ENCODE measurements around the gene BOLA1.

BOLA1 gene

DNA sequence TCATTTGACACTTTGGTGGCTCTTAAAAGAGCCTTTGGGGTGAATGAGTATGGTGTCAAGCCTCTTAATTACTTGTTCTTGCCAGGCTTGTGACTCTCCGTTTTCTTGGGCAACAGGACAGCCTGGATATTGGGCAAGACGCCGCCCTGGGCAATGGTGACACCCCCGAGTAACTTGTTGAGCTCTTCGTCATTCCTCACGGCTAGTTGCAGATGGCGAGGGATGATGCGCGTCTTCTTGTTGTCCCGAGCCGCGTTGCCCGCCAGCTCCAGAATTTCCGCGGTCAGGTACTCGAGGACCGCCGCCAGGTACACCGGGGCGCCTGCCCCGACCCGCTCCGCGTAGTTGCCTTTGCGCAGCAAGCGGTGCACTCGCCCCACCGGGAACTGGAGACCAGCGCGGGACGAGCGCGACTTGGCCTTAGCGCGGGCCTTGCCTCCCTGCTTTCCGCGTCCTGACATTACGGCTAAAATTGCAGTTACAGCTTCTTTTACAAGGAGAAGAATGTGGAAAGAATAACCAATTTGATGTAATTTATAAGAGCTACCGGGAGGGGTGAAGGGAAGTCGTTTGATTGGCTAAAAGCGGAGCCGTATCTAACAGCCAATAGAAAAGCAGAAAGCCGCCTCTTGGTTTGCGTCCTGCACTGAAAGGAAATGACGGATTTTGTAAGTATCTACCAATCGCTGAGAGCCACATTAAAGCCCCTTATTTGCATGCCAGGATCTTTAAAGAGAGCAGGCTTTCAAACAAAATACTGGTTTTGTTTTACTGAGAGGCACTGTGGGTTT is 11.7 kb upstream of the BOLA1 start:
- peak; percentile 44 for DNase-seq

DNA sequence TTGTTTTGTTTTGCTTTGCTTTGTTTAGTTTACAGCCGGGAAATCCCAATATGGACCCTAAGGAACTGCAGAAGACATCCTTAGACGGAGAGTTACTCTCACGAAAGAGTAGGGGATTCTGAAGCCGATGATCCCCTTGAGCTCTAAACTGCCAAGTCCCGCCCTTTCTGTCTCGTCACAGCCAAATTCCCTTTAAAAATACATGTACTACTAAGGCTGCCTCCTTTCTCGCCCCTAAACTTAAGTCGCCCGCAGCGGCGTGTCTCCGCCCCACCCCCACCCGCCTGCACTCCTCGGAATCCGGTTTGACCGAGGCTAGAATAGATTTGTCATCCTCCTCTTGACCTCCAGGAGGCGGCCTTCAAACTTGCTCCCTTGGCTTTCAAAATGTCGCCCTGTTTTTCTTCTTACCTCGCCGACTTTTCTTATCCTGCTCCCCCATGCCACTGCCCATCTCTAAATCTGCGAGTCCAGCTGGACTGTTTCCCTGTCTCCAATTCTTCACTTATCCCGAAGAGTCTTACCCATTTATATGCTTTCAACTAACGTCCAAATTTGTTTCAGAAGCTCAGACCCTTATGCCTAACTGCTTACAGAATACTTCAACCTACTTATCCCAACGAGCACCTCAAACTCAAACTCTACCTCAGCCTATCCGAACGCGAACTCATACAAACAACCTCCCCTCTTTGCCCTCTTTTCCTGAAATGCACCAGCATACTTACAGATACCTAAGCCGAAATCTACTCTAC is 10.9 kb upstream of the BOLA1 start:
- peak; percentile 42 for DNase-seq

DNA sequence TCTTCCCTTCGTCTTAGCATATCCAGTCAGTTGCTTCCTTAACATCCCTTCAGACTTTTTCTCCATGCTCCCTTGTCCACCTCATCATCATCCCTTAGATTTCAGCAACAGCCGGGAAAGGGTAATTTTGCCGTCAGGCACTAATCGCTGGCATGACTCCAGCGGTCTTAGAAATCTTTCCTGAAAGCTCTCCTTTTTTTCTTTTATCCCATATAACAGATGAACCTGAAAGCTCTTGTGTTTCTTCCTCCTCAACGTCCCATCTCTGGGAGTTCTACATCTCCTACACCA is 10.4 kb upstream of the BOLA1 start:
- DNase-seq, result no peak

DNA sequence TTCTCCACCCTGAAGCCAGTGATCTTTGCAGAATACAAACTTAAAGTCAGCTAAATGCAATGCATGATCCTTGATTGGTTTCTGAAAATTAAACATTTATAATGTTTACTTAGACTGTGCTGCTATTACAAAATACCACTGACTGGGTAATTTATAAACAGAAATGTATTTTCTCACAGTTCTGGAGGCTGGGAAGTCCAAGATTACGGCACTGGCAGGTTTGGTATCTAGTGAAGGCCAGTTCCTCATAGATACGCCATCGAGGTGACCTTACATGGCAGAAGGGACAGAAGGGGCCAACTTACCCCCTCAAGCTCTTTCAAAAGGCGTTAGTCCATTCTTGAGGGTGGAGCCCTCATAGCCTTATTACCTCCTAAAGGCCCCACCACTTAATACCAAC is 2.8 kb upstream of the BOLA1 start:
- no peak for DNase-seq

DNA sequence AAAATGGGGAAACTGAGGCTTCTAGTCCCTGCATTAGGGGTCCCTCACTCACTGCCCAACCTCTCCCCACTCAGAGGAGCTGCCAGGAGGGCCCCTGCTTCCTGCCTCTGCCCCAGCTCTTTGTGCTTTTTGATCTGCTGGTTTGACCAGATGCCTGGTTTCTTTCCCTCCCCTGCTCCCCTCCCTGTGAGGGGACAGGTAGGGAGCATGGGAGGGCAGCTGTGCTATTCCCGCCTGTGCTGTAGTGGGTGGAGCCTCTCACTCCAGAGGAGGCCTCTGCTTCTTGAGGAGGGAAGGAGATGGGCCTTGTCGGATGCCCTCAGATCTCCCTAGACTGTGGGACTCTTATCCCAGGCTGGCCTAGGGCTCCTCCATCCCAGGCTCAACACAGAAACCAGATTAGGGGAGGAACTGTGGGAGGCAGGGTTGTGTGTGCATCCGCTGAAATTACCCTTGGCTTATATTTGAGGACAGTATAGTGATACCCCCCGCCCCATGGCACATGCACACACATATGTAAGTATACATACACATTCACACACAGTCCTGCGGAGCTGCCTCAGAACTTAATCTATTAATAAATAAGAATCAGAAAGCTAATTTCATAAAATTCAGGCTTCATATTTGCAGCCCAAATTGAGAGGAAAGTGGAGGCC is 4.6 kb downstream of the BOLA1 start:
- no peak for DNase-seq

DNA sequence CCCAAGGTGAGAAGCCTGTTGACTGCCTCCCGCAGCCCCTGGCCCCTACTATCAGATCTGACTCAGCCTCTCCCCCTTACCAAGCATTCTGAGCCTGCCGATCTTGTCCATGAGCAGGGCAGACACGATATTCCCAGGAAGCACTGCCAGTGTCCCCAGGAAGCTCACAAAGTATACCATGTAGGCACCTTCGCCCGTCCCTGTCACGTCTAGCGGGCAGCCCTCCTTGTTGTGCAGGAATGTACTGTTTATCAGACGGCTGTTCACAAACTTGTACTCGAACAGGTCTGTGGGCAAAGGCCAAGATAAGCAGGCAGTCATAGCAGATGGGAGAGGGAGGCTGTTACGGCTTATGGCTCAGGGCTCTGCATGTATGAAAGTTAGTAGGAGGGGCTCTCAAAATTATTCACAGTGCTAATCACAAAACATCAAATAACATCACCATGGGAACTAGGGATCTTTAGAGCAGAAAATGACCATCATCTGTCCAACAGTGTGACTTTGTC is 7.3 kb downstream of the BOLA1 start:
- no peak for DNase-seq

DNA sequence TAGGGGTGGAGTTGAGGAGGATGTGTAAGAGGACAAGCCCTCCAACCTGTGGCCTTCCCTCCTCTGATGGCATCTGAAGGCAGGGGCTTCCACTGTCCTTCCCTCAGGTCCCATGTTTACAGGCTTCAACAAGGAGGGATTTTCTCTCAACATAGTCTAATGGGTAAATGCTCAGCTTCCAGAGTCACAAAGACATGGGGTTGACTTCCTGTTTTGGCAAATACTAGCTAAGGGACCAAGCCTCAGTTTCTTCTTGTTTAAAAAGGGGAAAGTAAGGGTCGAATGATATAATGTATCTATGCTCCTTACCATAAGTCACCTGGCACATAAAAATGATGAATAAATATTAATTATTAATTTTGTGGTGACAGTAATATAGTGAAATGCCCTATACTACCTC is 15.2 kb downstream of the BOLA1 start:
- DNase-seq, result no peak

DNA sequence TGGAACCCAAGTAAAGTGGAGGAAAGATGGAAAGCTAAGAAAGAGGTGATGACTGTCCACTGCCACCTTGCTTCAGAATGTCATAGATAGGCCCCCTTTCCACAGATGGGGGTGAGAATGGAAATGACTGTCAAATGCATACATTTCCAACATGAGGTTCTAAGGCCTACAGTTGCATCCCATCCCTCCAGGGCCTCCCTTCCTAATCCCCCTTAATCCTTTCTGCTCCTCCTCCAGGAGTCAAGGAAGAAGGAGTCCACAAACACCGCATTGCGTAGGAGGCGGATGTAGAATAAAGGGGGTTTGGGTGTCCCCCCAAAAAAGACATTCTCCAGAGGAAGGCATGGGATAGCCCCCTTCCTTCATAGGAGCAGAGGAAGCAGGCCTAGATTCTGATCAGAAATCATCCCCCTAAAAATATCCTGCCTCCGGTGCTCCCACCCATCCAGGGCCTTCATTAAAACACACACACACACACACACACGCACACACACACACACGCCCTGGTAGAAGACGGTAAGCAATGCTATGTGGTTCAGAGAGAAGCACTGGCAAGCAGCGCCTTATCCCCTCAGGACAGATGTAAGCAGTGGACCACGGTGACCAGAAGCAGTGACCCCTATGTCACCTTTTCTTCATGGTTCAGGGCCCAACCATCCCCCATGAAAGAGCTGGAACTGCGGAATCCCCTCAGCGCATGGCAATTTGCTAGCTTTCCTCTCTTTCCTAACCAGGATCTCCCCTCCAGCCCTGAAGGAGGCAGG is 16.2 kb downstream of the BOLA1 start:
- no peak for DNase-seq

DNA sequence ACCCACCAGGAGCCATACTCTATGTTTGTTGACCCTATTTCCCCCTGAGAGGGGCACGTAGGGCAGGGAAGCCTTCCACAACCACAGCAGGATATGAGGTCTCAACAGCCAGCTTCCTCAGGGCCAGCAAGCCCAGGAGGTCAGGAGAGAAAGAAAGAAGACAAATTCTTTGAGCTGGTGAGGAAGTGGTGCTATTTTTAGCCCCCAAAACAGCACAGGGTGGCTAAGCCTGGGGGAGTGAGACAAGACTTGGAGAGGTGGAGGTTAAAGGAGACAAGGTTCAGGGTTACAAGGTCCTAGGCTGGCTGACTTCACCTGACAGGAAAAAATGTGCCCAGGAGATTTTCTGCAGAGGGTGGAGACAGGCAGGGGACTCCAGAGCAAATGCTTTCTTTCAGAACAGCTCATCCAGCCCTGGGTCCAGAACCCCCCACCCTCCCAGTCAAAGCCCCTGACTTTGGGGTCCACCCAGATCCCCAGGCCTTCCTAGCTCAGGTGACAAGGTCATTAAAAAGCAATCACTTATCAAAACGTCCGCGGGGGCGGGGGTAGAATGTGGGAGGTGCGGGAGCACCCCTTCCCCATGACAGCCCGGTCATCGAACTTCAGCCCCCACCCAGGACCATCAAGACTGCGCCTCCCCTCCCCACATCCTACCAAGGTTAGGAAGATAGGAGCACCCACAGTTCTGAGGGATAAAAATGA is 17.0 kb downstream of the BOLA1 start:
- no peak for DNase-seq

DNA sequence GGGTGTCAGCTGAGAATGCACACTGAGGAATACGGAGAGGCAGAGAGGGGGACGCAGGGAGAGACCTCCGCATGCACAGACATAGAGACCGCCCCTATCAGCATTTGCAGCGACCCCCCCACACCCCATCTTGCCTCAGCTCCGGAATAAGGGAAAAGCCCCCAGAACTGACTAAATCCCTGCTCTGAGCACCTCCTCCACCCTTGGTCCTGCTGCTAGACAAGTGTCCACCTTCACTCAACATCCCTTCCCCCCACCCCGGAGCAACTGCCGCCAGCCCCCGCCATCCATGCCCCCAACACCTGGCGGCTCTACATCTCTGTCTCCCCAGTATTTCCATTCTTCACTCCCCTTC is 17.5 kb downstream of the BOLA1 start:
- DNase-seq, result no peak

DNA sequence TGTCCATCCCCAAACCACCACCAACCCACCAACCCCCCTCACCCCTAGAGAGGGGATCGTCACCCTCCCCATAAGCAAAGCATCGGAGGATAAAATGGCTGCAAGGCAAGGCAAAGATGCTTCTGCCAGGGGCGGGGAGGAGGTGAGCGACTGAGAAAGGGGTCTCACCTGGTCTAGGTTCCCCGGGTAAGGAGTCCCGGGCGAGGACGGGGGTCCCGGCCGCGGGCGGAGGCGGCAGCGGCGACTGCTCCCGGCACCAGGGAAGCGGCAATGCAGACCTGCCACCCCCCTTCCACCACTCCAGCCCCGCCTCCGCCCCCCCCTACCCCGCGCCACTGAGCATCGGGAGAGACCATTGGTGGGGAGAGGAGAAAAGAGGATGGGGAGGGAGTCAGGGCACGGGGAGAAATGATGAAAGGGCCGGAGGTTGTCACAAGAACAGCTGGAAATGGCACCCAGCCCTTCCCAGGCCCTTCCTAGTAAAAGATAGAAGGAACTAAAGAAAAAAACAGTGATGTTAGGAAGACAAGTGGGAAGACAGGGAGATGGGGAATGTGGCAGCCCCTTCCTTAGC is 18.3 kb downstream of the BOLA1 start, which contains the start of gene SV2A:
SV2A (minus strand) TSS at position 274 of the 574 bp plus-strand sequence. CDS start 4,004 bp downstream, outside the sequence.
- peak; percentile 22 for DNase-seq

DNA sequence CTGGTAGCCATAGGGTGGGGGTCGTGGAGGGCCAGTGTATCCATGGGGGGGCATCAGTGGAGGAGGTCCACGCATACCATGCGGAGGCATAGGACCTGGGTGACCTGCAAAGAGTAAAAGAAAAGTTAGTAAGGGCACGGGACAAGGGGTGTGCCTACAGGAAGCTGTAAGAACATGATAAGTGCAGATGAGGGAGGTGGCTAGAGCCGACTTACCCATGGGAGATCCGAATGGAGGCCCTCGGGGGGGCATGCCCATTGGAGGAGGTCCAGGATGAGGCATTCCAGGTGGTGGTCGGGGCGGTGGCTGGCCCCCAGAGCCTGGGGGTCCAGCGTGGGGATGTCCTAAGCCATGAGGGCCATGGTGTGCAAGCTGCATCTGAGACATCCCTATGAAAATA is 24.3 kb downstream of the BOLA1 start:
- DNase-seq, result no peak

DNA sequence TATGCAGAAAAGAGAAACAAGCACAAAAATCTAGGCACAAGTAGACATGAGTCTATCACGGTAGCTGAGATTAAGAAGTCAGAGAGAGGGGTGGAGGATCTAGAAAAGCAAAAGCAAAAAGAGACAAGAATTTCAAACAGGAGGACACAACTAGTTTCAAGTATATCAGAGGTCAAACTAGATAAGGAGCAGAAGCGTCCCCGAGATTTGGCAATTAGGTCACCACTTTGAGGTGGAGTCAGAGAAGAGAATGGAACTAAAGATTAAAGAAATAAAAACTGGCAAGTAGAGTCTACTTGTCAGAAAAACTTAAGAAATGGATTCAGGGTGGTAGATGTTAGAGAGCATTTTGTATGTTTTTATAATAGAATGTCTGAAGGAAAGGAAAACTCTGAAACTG is 26.0 kb downstream of the BOLA1 start:
- DNase-seq, result no peak

DNA sequence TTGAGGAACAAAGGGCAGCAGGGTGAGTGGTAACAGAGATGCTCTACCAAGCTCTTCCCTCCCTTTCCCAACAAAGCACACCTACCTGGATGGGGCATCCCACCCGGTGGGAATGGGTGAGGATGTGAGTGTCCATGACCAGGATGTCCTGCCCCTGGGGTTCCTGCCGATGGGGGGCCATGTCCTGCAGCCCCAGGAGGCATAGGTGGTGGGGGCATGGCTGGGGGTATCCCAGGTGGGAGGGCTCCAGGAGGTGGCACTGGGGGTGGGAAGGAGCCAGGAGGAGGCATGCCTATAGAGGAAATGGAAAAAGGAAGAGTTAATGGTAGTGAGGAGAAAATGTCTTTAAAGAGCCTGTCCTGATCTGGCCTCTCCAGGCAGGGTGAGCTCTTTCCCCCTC is 26.4 kb downstream of the BOLA1 start:
- no peak for DNase-seq

DNA sequence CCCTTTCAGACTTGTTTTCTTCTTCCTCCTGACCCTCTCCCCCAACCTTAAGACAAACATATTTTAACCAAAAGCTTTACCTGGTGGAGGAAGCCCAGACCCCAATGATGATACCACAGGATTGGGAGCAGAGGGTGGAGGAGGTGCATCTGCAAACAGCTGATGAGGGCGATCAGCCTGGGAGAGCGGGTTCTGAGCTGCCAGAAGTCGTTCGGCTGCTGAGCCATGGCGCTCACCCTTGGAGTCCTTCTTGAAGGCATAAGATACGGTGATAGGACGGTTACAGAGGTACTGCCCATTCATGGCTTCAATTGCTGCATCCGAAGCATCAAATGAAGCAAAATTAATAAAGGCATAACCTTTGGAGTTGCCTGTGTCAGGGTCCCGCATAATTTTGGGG is 26.9 kb downstream of the BOLA1 start:
- no peak for DNase-seq

DNA sequence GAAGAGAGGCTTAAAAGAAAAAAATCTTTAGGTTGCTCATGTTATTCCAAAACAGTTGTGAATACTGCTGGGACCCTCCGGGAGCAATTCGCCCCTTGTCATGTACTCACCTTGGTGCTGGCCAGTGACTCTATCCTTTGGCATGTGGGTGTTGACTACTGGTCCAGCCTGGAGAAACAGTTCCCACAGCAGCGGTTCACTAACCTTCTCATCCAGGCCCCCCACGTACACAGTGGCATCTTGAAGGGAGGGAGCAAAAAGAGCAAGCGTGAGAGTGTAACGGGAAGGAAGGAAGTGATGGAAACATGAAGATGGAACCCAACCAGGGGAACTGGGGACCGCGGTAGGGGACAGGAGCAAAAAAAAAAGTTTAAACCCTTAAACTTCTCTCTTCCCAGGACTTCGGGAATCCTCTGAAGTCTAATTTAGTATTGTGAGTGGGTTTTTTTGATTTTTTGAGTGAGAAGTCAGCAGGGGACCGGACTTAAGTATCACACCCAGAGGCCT is 27.7 kb downstream of the BOLA1 start:
- DNase-seq, result no peak

DNA sequence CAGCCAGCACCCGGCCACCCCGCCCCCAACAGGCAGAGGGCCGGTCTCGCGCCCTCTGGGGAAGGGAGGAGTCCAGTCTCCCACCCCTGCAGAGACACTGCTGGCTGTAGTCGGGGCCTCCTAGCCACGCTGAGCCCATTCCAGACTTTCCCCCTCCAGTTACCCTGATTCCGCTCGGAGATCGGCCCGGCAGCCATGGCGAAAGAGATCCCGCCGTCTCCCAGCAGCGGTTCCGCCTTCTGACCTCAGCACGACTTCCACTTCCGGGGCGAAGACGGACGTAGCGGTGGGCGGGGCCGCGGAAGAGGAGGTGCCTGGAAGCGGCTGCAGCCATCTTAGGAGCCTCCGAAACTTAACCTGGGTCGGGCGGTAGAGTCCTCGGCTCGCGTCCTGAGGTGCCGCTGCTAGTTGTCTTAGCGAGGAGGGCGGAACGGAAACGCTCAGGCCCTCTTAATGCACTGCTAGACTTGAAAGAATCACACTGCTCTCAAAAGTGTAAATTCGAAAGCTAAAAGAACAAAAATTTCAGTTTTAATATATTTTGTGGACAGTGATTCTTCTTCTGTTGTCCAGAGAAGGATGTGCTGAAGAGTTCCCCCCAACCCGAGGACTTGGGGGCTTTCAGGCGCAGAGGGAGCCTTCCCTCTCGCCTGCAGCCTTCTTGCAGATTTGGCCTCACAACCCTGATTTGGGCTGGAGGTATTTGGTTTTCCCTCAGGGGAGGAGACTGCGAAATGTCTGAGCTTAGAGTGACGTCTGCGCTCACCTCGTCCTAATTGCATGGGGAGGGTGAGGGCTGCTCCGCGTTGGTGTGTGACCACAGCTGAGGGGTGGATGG is 28.4 kb downstream of the BOLA1 start, which contains the start of gene SF3B4:
SF3B4 (minus strand) TSS at position 241 of the 838 bp plus-strand sequence; CDS start at position 197, 44 bp downstream.
- peak; percentile 90 for DNase-seq

DNA sequence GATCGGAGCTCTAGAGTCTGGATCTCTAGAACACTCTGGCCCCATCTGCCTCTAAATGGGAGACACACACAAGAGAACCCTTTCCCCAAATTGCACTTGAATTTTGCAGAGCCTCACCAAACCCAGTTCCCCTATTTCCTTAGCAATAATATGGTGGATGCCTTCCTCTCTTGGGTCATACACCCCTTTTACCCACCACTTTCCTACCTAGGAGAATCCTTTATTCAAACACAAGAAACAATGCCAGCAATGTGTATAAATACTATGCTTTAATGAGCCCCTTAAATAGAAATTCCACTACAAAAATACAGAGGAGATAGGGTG is 29.0 kb downstream of the BOLA1 start:
- no peak for DNase-seq

DNA sequence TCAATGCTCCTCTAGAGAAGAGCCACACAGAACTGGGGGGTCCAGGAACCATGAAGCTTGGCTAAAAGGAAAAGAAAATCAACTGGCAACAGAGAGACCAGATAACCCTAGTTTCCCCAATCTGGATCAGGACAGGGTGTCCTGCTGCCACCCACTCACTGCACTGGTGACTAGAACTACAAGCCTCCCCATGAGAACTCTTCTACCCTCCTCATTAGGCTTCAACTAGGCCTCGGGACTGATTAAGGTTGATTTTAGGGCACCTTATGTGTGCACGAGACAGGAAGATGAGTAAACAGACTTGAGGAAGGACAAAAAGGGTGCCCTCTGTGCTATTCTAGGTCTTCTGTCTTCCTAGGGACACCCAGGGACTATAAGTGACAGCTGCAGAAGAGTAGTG is 30.5 kb downstream of the BOLA1 start:
- no peak for DNase-seq

DNA sequence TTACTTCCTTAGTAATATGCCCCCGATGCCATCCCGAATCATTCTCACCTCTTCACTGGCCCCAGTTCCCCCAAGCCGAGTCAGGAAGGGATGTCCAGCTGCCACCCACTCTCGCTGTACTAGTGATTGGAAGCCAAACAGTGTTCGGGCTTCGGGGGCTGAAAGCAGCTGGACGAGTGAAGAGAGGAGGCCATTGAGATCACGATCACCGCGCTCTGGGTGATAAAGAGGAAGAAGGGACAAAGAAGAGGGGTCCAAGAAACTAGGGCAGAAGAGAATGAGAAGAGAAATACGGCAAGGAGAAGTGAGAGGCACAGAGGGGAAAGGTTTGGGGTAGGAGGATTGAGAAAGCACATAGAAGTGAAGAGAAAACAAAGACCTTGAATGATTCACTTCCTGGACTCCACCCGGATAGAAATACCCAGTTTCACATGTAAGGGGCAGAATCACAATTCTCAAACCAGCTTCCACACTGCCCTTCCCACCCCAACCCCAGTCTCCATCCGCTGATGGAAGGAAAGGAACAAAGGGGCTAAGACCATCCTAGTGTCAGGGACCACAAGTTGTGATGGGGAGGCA is 31.9 kb downstream of the BOLA1 start:
- DNase-seq, result no peak

DNA sequence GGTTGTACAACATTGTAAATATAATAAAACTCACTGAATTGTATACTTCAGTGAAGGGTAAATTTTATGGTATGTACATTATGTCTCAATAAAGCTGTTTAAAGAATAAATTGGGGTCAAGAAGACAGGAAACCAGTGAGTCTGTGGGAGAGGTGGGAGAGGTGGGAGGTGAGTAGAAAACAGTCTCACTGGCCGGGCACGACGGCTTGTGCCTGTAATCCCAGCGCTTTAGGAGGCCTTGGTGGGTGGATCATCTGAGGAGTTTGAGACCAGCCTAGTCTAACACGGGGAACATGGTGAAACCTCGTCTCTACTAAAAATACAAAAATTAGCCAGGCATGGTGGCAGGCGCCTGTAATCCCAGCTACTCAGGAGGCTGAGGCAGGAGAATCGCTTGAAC is 33.1 kb downstream of the BOLA1 start:
- no peak for DNase-seq
